ENCODE data around the gene BICD1.
"Not testable (repeated sequence)": the region's sequence is repeated elsewhere in the genome, so short reads cannot be mapped to it uniquely, and the experiment has no call there.

The BICD1 gene

DNA sequence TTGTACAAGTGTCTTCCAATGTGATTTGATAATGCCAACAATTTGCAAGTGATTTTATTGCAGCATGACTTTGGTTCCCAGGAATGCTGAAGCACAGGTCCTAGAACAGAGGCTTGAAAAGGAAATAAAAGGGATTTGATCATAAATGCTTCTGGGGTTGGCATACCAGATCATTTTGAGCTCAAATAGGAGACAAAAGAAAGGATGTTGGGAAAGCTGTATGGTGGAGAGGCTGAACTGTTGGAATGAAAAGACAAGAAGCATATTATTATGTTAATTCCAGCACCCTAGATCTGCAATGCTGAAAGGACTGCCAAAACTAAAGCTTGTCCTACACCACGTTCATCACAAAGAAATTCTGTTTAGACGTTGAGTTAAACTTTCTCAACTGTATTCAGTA is 143.1 kb downstream of the BICD1 start:
- no peak for FAIRE-seq

DNA sequence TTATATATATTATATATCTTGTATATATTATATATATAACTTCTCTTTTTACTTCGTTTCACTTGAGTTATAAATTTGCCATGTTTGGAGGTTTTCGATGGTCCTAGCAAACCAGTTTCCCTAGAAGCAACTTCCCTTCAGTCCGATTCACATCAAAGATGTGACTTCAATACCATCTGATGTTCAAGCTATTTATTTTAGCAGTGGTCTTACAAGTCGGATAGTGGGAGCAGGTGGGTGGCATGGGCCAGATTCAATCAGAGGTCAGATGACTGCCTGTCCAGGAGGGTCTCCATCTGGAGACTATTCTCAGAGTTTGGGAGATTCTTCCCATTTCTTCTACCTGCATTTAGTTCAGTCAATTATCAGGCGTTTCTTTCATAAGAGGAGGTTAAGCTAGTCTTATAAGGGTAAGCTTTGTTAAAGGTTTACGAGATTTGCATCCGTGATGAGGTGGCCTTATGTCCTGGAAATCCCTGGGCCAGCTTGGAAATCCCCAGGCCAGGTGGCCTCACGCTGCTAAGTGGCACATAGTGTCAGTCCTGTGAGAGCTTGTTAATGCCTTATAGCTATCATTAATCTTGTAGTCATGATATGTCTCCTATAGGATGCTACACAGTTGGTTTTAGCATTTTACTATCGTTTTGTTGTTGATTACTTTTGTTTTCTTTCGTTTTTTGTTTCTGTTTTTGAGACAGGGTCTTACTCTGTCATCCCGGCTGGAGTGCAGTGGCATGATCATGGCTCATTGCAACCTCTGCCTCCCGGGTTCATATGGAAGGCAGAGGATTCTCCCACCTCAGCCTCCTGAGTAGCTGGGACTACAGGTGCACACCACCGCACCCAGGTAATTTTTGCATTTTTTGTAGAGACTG is 145.8 kb downstream of the BICD1 start:
- no peak for FAIRE-seq

DNA sequence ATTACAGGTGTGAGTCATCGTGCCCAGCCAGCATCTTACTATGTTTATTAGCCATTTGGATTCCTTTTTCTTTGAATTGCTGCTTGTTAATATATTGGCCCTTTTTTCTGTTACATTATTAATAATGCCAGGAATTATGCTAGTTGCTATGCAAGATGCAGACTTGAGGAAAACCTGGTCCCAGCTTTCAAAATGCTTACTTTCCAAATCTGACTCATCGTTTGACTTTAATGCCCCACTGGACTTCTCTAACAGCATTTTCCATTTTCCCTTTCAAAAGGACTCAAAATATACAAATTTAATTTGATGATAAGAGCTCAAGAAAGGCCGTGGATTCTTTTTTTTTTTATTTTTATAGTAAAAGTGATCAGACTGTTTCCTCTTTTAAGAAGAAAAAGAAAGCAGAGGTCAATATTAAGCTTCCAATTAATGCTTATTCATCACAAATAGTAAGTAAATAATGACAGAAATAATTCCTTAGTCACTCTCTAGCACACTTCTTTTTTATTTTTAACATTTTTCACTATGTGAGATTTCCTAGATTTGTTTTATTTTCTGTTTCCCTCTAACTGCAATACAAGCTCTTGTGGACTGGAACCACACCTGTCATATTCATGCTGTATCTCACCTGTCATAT is 146.6 kb downstream of the BICD1 start:
- FAIRE-seq, result no peak

DNA sequence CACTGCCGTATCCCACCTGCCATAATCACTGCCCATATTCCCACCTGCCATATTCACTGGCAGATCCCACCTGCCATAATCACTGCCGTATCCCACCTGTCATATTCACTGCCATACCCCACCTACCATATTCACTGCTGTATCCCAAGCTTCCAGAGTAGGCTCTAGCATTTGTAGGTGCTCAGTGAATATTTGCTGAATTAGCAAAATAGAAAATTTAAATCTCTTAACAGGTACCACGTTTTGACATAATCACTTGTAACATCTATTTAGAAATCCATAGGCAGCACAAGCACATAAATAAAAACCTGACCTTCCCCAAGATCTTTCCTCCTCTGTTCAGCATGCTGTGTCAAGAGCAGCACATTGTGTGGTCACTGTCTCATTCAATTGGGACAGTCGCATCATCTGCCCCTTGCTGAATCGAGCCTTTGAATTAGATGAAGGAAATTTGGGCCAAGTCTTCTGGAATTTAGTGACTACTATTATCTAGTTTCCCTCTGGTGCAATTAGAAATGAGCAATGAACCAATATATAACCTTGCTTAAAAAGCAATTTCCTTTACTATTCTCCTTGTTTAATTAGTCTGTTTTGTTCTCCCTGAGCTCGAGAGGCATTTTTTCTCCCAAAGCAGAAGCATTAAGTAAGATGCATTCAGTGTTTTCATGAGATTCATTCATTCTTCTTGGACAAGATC is 147.8 kb downstream of the BICD1 start:
- no peak for FAIRE-seq

DNA sequence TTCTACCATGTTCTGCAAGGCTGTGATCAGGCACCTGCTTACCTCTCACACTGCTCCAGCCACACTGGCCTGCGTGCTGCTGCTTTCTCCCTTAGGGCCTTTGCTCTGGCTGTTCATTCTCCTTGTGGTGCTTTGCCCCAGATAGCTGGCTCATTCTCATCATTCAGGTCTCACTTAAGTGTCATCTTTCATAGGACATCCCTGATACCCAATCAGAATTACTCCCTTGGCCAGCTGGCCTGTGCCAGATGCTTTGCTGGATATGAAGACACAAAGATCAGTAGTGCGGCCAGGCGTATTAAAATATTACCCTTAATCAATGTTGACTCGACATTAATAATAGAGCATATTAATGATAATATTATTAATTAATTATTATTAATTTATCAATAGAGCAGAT is 148.9 kb downstream of the BICD1 start:
- FAIRE-seq, result no peak

DNA sequence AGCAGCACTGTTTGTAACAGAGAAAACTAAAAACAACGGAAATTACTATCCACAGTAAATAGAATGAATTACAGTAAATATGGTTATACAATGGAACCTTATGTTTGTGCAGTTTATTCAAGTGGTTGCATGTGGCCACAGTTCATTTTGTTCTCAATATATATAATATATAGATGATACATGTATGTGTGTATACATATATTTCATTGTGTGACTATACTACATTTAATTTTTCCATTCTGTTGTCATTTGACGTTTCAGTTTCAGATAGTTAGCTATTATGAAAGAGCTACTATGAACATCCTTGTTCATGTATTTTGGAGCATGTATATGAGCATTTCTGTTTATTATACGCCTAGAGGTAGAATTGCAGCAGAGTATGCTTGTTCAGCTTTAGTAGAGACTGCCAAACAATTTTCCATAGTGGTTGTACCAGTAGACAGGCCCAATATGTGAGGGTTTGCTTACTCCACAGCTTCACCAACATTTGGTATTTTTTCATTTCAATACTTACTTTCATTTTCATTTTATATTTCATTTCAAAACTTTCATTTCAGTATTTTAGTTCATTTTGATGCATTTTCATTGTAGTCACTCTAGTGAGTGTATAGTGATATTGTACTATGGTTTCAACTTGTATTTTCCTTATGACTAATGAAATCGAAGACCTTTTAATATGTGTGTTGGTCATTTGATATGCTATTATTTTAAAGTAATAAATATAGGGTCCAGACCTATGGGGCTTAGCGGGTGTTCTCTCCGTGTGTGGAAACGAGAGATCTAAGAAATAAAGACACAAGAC is 151.2 kb downstream of the BICD1 start:
- FAIRE-seq, result no peak

DNA sequence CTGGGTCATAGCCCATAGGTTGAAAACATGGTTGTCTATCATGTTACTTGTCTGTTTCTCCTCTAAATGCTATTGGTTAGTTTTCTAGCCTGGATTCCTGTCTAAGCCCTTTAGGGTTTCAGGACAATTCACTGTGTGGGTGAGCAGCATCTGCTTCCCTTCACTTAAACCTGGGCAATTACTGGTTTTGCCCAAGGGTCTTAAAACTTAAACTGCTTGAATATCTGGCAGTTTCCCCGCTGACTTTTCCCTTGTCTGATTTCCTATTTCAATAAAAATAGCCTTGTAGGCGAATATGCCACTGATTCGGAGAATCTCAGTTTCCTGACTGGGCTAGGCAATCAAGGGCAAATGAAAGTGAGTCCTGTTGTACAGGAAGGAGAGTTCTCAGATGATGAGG is 154.0 kb downstream of the BICD1 start:
- FAIRE-seq, result no peak

DNA sequence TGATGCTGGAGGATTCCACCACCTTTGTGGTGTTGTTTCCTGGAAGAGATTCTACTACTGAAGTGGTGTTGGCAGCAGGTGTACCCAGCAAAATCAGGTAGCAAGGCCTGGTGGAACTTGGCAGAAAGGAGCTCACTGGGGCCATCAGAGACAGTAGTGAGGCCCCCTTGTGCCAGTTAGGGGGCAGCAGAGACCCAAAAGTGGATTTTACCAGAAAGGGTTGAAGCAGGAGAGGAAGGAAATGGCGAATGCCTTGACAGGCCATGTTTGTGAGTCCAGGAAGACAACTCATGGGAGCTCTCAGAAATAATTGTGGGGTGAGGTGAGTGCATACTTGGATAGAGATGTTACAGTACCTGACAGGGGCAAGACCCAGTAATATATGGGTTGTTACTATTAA is 155.0 kb downstream of the BICD1 start:
- FAIRE-seq, result no peak

DNA sequence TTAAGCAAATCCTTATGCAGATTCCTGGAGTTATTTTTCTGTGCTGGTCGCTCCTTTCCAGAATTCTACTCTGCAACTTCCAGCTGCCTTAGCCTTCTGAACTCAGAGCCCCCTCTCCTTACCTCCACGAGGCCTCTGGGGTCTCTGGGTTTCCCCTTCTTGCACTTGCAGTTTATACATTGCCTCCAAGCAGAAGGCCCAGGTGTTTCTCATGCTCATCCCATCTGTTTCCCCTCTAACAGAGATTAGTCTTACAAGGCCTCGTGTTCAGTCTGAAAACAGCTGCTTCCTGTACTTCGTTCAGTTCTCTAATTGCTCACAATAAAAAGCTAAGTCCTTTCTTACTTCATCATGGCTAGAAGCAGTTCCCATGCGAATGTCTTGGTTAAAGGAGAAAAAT is 158.3 kb downstream of the BICD1 start:
- FAIRE-seq, result no peak

DNA sequence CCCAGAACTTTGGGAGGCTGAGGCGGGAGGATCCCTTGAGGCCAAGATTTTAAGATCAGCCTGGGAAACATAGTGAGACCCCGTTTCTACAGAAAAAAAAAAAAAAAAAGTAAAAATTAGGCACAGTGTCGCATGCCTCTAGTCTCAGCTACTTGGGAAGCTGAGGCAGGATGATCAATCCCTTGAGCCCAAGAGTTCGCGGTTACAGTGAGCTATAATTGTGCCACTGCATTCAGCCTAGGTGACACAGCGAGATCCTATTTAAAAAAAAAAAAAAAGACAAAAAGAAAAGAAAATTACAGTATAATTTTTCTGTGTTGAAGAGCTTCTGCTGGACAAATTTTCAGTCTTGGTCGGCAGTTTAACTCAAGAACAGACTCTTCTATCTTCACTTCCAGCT is 158.8 kb downstream of the BICD1 start:
- no peak for FAIRE-seq

DNA sequence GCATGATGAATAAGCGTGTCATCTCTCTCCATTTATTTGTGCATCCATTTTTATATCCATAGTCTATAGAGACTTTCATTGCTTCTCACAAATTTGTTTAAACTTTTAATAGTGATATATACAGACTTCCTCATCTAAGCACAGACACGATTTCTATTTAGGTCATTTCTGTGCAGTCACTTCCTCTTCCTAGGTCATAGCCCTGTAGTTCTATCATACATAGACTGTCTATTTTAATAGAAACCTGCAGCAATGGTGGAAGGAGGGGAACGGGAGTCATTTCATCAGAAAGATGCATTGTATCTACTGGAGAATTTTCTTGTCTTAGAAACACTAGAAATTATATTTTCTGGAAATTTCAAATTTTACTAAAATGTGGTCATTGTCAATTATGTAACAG is 159.3 kb downstream of the BICD1 start:
- no peak for FAIRE-seq

DNA sequence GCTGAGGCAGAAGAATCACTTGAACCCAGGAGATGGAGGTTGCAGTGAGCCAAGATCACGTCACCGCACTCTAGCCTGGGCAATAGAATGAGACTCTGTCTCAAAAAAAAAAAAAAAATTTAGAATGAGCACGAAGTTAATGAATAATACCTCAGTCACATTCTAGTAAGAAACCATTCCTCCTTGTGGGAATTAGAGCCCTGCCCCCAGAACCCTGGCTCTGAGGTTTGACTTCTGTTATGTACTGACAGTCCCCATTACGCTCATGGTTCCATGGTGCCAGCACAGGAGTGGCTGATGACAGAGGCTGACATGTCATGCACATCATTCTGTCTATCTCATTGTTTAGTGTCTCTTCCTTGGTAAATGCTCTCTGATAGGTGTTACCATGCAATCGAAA is 160.1 kb downstream of the BICD1 start:
- no peak for FAIRE-seq

DNA sequence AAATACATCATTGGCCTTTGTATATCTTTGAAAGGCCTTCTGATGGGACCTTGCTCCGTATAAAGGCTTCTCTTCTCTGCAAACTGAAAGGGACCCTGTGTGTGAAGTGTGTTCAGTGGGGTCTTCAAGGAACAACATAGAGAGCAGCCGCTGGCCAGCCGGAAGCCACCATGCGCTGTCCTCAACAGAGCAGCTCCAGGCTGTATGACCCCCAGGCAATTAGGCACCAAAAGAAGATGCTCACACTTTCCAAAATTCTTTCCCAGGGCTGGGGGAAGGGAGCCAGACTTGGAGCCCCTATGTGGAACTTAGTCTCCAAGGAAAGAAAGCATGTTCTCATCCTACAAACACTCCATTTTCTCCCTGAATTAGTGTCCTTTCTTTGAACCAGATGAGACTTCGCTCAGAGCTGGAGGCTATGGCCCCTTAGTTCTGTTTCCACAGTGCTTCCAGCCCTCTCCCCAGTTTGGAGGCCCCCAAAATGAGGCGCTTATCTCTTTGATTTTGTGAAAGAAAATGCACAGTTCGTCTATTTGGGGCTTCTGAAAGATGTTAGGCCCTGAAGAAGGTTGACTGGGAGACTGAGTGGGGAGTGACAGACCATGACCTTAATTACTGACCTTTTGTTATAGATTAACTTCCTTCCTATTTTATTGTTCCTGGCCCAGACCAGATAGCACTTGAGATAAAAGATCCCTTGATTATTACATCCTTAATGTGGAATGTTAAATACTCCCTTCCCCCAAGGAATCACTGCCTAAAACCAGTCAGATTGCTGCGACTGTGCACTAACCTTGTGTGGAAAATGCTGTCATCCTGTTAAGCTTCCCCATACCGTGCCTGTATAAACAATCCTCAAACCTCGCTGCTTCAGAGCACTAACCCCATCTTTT is 164.4 kb downstream of the BICD1 start:
- FAIRE-seq, result no peak

DNA sequence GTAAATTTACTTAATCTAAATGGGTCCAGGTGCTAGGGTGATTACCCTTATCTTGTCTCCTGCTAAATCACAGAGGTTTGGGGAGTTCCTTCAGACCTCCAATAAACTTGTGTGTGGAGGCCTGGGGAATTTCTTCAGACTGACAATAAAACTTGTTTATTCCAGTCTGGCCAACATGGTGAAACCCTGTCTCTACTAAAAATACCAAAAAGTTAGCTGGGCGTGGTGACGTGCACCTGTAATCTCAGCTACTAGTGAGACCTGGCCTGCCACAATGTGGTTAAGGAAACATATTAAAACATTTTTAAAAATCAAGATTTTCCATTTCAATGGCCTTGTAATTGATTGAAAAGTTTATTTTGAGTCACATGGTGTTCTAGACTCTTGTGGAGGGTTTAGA is 165.8 kb downstream of the BICD1 start:
- FAIRE-seq, result no peak

DNA sequence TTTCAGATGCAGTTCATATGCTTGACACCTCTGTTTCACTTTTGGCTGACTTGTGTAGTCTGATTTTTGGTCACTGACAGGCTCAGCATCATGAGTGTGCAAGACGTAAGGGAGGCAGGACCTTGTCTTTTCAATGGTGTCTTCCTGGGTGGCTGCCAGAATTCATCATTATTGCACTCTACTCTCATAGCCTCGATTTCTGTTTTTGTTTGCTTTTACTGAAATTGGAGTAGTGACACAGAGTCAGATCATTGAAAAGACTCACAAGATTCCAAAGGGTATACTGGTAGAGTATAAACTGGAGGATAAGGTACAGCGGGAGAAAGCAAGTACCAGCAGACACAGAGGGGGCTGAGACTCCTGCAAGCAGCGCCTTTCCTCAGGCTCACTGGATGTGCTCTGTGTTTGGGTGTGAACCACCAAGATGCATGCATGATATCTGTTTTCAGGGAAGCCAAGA is 166.4 kb downstream of the BICD1 start:
- no peak for FAIRE-seq

DNA sequence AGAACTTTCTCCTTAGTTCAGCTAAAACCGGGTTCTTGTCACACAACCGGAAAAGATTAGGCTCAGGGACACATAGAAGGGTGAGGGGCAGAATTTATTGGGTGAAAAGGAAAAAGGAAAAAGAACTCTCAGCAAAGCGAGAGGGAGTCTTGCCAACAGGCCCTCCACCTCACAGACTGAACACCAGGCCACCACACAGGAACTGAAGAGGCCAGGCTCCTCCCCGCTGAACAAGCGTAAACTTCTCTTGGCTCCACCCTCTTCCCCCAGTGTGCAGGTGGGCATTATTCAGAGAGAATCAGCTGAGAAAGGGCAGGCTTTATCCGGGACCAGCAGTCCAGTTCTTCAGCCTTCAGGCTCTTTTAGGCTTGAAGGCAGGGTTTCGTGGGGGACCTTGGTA is 167.1 kb downstream of the BICD1 start:
- FAIRE-seq, result no peak

DNA sequence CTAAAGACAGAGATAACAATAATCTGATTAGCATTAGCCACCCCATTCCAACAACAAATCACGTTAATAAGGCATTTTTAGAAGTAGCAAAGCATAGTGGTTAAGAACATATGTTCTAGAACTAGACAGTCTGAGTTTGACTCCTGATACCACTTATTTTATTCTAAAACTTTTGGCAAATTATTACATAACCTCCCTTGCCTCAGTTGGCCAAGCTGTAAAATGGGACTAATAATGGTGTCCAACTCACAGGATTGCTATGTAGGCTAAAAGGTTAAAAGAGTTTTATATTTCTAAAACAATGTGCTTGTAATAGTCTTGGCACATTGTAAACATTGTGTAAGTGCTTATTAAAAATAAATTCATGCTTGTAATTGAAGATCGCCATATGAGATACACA is 168.0 kb downstream of the BICD1 start:
- FAIRE-seq, result no peak

DNA sequence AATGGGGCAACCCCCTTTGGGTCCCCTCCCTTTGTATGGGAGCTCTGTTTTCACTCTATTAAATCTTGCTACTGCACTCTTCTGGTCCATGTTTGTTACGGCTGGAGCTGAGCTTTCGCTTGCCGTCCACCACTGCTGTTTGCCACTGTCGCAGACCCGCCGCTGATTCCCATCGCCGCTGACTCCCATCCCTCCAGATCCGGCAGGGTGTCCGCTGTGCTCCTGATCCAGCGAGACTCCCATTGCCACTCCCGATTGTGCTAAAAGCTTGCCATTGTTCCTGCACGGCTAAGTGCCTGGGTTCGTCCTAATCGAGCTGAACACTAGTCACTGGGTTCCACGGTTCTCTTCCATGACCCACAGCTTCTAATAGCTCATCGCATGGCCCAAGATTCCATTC is 168.9 kb downstream of the BICD1 start:
- FAIRE-seq, result not testable (repeated sequence)

DNA sequence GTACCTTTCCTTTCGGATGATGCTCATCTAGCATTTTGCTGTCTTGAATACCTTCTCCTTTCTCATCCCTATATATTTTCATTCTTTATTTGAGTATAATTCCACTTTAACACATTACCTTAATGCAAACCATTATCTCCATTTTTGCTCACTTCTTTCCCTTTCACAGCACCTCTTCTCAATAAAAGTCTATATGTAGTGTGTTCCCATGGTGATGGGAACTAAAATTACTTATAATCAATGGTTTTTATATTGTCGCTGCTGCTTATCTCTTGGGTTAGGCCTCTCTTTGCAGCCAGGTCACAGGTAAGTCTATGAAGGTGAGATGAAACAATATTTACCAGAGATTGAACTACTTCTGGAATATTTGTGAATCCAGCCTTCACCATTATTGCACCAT is 171.1 kb downstream of the BICD1 start:
- no peak for FAIRE-seq

DNA sequence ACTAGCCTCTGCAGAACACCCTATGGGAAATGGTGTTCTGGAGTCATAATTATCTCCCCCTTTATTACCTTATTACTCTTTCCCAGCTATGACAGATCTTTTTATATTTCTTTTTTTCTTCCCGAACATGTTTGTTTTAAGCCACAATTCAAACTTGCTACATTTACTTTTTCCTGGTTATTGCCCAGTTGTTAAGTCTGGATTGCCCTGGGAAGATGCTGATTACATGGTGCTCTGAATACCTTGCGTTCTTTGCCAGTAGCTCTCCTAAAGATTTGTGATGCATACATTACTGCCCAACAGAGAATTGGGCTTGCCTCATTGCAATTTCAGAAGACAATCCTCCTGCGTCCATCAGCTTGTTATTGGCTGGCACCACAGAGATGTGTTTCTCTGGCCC is 174.5 kb downstream of the BICD1 start:
- no peak for FAIRE-seq

DNA sequence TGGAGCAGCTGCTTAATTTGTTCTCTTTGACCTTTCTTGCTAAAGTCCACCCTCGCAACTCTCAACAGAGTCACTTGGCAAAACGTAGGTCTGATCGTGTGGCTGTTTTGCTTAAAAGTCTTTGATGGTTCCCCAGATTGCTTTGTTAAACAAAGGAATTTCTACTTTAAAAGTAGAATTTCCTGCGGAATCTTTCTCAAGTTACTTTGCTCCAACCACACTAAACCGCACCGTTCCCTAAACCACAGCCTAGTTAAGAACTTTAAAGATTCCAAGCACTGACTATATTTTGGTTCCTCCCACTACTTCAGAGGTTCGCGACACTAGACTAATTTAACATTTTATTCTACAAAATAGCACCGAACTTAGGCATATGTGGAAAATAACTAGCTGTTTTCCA is 177.9 kb downstream of the BICD1 start:
- FAIRE-seq, result no peak

DNA sequence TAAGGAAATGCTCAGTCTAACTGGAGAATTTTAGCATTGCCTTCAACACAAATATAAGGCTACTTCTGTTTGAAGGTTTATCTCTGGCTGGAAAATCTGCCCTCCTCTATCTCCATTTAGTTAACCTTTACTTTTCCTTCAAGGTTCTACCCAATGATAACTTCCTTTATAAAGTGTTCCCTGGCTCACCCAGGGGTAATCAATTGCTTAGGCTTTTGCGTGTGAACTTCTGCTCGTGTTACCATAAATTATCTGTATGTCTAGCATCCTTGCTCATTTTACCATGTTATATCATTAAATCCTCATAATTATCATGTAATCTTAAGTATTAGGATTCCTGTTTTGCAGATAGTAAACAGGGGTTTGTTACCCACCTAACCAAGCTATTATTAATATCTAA is 178.4 kb downstream of the BICD1 start:
- FAIRE-seq, result no peak
